Skeletal muscle satellite cell (primary cell): ENCODE results near the gene TIA1. TPM values are rescaled to one million over a fixed set of nuclear protein-coding genes. Genes with fewer than 3 reads are reported as not detected.
"Not testable (repeated sequence)": the region's sequence is repeated elsewhere in the genome, so short reads cannot be mapped to it uniquely, and the experiment has no call there.

Source experiments
- H3K27me3 ChIP-seq: 2 replicates; pipeline ENCODE4 v1.7.0; 2013; ENCODE audit warnings: low read length; ENCODE audit not compliant: control insufficient read depth, insufficient read depth
- H3K36me3 ChIP-seq: 2 replicates; pipeline ENCODE4 v1.7.0; 2013; ENCODE audit warnings: mild to moderate bottlenecking, control low read depth, low read length; ENCODE audit not compliant: insufficient read depth
- H3K4me1 ChIP-seq: 2 replicates; pipeline ENCODE4 v1.7.0; 2013; ENCODE audit warnings: low read length; ENCODE audit not compliant: control insufficient read depth, insufficient read depth
- H3K4me2 ChIP-seq: 2 replicates; pipeline ENCODE4 v1.7.0; 2013; ENCODE audit warnings: mild to moderate bottlenecking, low read length
- H3K4me3 ChIP-seq: 2 replicates; pipeline ENCODE4 v1.7.0; 2013; ENCODE audit warnings: low read length
- H3K9ac ChIP-seq: 2 replicates; pipeline ENCODE4 v1.7.0; 2013; ENCODE audit warnings: mild to moderate bottlenecking, low read depth, low read length, moderate library complexity
- H3K9me3 ChIP-seq: replicated peaks from 2 replicates; pipeline ENCODE4 v1.7.0; 2013; ENCODE audit warnings: mild to moderate bottlenecking, control low read depth, low read length
- total RNA-seq: library from RNA; depleted of rRNA; stranded (reverse); fragments of >200 nt; gene quantifications from 2 replicates; pipeline ENCODE4 v1.2.3, GENCODE V29; 2012; rRNA removed

TIA1 gene, protein sequence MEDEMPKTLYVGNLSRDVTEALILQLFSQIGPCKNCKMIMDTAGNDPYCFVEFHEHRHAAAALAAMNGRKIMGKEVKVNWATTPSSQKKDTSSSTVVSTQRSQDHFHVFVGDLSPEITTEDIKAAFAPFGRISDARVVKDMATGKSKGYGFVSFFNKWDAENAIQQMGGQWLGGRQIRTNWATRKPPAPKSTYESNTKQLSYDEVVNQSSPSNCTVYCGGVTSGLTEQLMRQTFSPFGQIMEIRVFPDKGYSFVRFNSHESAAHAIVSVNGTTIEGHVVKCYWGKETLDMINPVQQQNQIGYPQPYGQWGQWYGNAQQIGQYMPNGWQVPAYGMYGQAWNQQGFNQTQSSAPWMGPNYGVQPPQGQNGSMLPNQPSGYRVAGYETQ
- 40.4 and 53.5 TPM in 2 replicates for total RNA-seq

DNA sequence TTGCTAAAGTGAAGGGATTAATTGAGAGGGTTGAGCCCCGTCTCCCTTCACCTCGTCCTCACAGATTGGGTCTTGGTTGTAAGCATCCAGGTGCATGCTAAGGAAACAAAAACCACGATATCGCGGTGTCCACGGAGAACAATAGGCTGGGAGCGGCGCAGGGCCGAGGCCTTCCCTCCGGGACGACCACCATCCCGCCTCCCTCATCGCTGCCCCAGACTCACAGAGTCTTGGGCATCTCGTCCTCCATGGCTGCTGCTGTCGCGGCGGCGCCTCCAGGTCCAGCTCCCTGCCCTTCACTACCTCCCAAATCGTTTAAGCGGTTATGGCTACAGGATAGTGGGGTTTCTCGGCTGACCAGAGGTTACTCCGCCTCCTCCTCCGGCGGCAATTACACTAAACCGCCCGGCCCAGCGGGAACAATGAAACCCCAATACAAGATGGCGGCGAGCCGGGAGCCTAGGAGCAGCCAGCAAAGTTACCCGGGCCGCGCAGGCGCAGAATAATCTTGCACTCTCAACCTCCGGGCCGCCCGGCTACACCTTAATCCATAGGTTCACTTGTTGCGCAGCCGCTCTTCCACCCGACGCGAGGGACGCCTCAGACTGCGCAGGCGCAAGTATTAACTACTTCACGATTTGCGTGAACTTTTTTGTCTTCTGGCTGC is at the start of gene TIA1:
Gene TIA1 (minus strand): TSS at position 448 of the 667 bp plus-strand sequence. CDS start 198 bp downstream, at position 250.
- Histone ChIP-seq H3K27me3 (no peaks in the 10 kb centered on the region), H3K9me3 (no peaks in the 10 kb centered on the region), H3K36me3 (no peaks in the 10 kb centered on the region), H3K4me3 (peak within 1 kb of the TSS; percentile 88), H3K4me1 (peaks cover 12% of the 10 kb centered on the region), H3K4me2 (peak within 1 kb of the TSS; percentile 85), H3K9ac (peak within 1 kb of the TSS; percentile 96)

DNA sequence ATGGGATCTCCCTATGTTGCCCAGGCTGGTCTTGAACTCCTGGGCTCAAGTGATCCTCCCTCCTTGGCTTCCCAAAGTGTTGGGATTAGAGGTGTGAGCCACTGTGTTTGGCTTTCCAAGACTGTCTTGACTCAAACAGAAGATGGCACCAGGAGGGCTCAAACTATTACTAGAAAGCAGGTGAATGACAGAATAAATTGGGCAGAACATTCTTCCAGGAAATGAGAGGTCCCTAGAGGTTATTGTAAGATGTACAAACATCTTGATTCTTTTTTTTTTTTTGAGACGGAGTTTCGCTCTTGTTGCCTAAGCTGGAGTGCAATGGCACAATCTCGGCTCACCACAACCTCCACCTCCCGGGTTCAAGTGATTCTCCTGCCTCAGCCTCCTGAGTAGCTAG is 49.4 kb upstream of the TIA1 start:
- not testable (repeated sequence) for H3K9me3 ChIP-seq, H3K4me2 ChIP-seq, H3K4me3 ChIP-seq, H3K4me1 ChIP-seq, H3K9ac ChIP-seq, H3K27me3 ChIP-seq
- peaks cover 17% of the 10 kb centered on the region for H3K36me3 ChIP-seq

DNA sequence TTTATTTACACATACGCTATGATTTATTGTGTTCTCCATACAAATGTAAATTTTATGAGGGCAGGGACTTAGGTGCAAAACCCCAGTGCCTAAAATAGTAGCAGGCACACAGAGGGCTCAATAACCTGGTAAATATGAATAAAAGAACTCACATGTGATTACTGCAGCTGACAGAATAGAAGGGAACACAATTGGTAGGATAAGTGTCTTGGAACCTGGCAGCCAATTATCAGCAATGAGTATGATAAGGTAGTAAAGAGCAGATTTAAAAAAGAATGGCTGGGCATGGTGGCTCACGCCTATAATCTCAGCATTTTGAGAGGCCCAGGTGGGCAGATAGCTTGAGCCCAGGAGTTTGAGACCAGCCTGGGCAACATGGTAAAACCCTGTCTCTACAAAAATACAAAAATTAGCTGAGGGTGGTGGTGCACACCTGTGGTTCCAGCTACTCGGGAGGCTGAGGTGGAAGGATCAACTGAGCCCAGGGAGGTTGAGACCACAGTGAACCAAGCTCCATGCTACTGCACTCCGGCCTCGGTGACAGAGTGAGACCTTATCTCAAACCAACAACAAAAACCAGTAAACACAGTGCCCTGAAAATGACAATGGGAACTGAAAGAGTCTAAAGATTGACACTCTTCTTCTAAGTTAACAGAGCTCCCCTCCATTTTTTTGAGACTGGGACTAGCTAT is 35.2 kb upstream of the TIA1 start:
- Histone ChIP-seq H3K4me1 (no peaks in the 10 kb centered on the region), H3K4me2 (no peak overlapping the region), H3K36me3 (peaks cover 79% of the 10 kb centered on the region), H3K9me3 (no peaks in the 10 kb centered on the region), H3K4me3 (no peak overlapping the region), H3K9ac (no peak overlapping the region), H3K27me3 (no peaks in the 10 kb centered on the region)

DNA sequence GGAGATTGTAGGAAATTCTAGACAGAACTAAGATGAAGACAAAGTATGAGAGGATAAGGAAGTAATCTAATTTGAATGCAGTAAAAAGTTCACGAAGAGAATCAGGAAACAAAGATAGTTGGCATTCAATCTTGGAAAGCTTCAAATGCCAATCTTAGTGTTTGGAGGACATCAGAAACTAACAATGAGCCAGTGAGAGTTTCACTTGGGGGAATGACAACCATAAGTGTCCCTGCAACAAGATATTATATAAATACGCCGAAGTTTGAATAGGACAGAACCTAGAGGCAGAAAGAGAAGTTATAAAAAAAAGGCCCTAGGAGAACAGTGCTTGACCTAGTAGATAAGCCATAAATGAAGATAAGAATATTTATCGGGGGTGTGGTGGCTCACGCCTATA is 34.0 kb upstream of the TIA1 start:
- Histone ChIP-seq H3K4me2 (no peak overlapping the region), H3K9ac (no peak overlapping the region), H3K36me3 (peaks cover 79% of the 10 kb centered on the region), H3K4me1 (no peaks in the 10 kb centered on the region), H3K4me3 (no peak overlapping the region), H3K27me3 (no peaks in the 10 kb centered on the region), H3K9me3 (no peaks in the 10 kb centered on the region)

DNA sequence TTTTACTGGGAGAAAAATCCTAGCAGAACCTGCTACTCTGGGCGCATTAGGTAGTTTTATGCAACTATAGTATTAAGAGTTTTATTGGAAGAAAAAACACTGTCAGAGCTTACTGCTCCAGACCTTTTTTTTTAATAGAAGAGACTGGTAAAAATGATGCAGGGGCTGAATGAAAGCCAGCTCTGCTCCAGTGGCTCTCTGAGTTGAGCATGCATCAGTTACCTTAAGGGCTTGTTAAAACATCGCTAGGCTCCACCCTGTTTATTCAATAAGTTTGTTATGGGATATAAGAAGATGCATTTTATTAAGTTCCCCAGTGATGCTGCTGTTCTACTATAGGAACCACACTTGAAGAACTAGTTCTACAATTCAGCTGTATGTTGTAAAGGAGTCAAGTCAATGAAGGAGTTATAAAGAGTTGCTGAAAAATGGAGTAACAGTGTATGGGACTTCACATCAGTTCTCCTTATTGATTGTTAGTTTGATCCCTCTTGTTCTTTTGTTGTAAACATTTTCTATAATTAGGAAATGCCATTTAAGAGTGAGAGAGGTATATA is 31.9 kb upstream of the TIA1 start:
- no peaks in the 10 kb centered on the region for H3K4me1 ChIP-seq
- no peak overlapping the region for H3K9ac ChIP-seq
- H3K9me3 ChIP-seq = no peaks in the 10 kb centered on the region
- H3K27me3 ChIP-seq = no peaks in the 10 kb centered on the region
- no peak overlapping the region for H3K4me3 ChIP-seq
- no peak overlapping the region for H3K4me2 ChIP-seq
- H3K36me3 ChIP-seq = peaks cover 73% of the 10 kb centered on the region

DNA sequence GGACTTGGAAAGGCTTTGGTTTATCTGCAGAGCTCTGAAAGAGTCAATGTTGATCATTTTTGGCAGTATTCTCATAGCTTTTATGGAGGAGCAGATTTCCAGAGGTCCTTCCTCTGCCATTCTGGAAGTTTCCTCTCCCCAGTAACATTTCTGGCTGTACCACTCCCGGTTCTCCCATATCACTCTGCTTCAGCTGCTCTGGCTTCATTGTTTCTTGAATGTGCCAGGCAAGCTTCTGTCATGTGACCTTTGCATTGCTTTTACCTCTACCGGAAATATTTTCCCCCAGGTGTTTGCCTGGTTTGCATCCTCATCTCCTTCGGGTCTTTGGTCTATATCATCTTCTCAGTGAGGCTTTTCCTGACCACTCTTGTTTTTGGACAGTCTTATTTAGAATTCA is 21.9 kb upstream of the TIA1 start:
- H3K4me1 ChIP-seq = no peaks in the 10 kb centered on the region
- no peaks in the 10 kb centered on the region for H3K27me3 ChIP-seq
- H3K9ac ChIP-seq = no peak overlapping the region
- peaks cover 20% of the 10 kb centered on the region for H3K36me3 ChIP-seq
- H3K4me3 ChIP-seq = no peak overlapping the region
- no peaks in the 10 kb centered on the region for H3K9me3 ChIP-seq
- no peak overlapping the region for H3K4me2 ChIP-seq

DNA sequence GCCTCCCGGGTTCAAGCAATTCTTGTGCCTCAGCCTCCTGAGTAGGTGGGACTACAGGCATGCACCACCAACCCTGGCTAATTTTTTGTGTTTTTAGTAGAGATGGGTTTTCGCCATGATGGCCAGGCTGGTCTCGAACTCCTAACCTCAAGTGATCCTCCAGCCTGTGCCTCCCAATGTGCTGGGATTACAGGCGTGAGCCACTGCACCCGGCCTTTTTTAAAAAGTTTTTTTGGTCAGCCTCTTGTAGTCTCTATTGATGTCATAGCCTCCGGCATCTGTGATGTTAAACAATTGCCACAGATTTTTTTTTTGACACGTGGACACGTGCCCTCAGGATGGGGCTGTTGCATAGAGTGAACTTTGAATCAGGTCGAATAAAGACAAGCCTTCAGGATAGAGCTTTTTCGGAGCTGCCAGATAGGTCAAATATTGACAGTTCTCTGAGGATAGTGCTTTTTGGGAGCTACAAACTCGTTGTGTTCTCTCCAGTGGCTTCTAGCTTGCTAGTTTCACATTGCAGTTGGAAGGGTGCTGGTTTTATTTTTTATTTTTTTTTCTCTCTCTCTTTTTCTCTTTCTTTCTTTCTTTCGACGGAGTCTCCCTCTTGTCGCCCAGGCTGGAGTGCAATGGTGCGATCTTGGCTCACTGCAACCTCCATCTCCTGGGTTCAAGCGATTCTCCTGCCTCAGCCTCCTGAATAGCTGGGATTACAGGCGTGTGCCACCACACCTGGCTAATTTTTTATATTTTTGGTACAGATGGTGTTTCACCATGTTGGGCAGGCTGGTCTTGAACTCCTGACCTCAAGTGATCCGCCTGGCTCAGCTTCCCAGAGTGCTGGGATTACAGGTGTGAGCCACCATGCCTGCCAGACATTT is 21.2 kb upstream of the TIA1 start:
- H3K9me3 ChIP-seq, H3K27me3 ChIP-seq, H3K4me2 ChIP-seq, H3K4me1 ChIP-seq, H3K4me3 ChIP-seq, H3K9ac ChIP-seq: not testable (repeated sequence)
- H3K36me3 ChIP-seq = peaks cover 19% of the 10 kb centered on the region

DNA sequence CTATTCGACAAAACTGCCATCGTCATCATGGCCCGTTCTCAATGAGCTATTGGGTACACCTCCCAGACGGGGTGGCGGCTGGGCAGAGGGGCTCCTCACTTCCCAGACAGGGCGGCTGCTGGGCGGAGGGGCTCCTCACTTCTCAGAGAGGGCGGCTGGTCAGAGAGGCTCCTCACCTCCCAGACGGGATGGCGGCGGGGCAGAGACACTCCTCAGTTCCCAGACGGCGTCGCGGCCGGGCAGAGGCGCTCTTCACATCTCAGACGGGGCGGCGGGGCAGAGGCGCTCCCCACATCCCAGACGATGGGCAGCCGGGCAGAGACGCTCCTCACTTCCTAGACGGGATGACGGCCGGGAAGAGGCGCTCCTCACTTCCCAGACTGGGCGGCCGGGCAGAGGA is 18.5 kb upstream of the TIA1 start:
- not testable (repeated sequence) for H3K27me3 ChIP-seq, H3K9ac ChIP-seq, H3K4me2 ChIP-seq, H3K4me1 ChIP-seq, H3K9me3 ChIP-seq, H3K4me3 ChIP-seq
- H3K36me3 ChIP-seq = peaks cover 18% of the 10 kb centered on the region

DNA sequence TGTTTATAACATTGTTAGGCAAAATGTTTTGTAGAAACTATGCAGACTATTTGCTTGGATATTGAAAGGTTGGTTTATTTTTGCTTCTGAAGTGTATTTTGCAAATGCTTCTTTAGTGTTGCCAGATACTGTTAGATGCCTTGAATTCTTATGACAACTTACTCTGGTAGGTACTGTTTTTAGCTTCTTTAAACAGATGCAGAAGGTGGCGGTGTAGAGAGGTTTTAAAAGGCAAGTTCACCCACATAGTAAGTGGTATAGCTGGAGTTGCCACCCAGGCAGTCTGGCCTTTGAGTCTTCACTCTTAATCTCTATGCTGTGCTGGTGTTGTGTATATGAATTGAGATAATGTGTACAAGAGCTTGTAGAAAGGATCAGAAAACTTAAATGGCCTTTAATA is 13.1 kb upstream of the TIA1 start:
- no peak overlapping the region for H3K4me2 ChIP-seq
- peaks cover 15% of the 10 kb centered on the region for H3K36me3 ChIP-seq

DNA sequence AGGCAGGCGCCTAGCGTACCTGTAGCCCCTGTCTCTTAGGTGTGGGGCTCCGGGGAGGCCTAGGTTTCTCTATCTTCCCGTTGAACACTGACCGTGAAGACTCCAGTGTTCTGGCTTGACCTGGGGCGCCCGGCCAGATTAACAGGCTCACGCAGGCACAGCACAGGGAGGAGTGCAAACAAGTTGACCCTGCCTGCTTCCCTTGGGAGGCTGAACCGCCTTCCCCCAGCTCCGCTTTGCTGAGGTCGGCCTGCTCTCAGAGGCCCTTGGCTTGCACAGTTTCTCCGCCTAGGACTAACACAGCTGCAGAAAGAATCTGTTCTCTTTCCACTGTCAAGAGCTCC is 10.1 kb upstream of the TIA1 start:
- Histone ChIP-seq H3K4me3 (peak overlapping the region; percentile 98), H3K9ac (peak overlapping the region; percentile 90), H3K27me3 (no peaks in the 10 kb centered on the region), H3K36me3 (no peaks in the 10 kb centered on the region), H3K4me1 (peaks cover 12% of the 10 kb centered on the region), H3K9me3 (no peaks in the 10 kb centered on the region), H3K4me2 (peak overlapping the region; percentile 94)

More for the DNA sequence above, 13.1 kb upstream of the TIA1 start:
- H3K9me3 ChIP-seq = no peaks in the 10 kb centered on the region
- no peak overlapping the region for H3K4me3 ChIP-seq
- peaks cover 12% of the 10 kb centered on the region for H3K4me1 ChIP-seq
- H3K9ac ChIP-seq = no peak overlapping the region
- H3K27me3 ChIP-seq = no peaks in the 10 kb centered on the region
